Mesenteric fat pad (tissue), 1 donor: ENCODE results near the gene QSER1. TPM values are rescaled to one million over a fixed set of nuclear protein-coding genes. Genes with fewer than 3 reads are reported as not detected.
"Not testable (repeated sequence)": the region's sequence is repeated elsewhere in the genome, so short reads cannot be mapped to it uniquely, and the experiment has no call there.

ENCODE experiments used
- DNase-seq: peaks from one replicate; pipeline ENCODE4 v3.0.0-alpha.2; 2020; ENCODE audit warnings: low spot score
- total RNA-seq: library from RNA; stranded (reverse); fragmentation: NEBNext Ultra II Directional; extraction: Animal tissue kit (Norgen Biotek cat#: 25700); gene quantifications from one replicate; pipeline ENCODE4 v1.2.1, GENCODE V29; 2021
- donor health status: DM: yes; HTN: yes; CAD: no.

The QSER1 gene
- total RNA-seq, 1 donor from 2014 or later = 20.7 TPM

- no peak for DNase-seq
Observed at GRCh38 chr11:32932196-32932595, 39.6 kb downstream of the QSER1 start.

DNA sequence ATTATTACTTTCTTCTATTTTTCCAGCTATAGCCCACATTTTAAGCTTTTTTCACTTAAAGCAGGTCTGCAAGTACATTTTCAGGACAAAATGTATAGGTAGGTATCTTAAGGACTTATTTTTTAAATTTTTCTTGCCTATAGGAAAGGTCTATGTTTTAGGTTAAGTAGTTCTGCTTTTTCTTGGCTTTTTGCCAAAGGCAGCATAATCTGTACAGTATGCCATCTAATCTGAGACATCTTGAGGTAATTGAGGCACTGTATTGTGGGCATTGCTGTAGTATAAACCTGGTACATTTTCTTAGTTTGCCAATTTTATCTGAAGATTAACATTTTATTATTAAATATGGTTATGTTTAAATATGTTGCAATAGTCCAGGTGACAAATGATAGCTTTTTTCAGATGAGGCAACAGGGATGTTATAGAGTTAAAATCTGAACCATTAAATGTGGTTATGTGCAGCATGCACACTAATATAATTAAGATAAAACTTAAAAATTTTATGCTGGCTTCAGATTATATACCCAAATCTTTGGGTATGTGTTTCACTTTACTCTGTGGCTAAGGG, 42.9 kb downstream of the QSER1 start:
- DNase-seq = no peak

- DNase-seq = not testable (repeated sequence)
Observed at GRCh38 chr11:32936178-32936577, 43.6 kb downstream of the QSER1 start.

GRCh38 chr11:32937283-32937682, 44.7 kb downstream of the QSER1 start:
- DNase-seq = not testable (repeated sequence)

GRCh38 chr11:32939046-32939445, 46.4 kb downstream of the QSER1 start:
- DNase-seq = no peak

DNA sequence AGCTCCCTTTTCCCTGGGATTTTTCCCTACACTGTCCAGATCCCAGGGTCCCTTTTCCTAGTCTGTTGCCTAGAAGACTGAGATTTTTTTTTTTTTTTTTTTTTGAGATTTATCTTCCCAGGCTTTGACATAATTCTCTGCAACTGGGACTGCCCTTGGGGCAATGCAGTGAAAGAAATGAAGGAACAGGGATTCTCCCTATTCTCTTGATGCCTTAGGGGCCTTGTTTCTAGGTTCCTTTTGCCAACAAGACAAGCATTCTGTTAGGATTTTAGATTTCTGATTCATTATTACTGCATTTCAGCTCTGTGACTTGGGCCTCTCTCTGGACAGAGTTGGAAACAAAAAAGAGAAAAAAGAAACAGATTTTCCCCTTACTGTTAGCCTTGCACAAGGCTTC, 47.3 kb downstream of the QSER1 start:
- DNase-seq = no peak

DNA sequence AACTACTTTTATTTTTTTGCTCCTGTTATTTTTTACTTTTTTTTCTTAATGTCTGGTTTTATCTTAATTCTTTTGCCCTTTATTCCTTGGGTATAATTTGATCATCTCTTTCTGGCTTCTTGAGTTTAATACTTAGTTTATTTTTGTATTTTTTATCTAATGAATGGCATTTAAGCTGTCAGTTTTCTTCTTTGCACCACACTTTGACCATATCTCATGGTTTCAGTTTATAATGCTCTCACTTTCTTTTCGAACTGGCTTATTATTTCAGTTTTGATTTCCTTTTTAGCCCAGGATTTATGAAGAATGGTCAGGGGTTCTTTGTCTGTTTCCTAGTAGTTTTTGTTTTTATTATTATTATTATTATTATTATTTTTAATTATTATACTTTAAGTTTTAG, 48.3 kb downstream of the QSER1 start:
- no peak for DNase-seq

DNA sequence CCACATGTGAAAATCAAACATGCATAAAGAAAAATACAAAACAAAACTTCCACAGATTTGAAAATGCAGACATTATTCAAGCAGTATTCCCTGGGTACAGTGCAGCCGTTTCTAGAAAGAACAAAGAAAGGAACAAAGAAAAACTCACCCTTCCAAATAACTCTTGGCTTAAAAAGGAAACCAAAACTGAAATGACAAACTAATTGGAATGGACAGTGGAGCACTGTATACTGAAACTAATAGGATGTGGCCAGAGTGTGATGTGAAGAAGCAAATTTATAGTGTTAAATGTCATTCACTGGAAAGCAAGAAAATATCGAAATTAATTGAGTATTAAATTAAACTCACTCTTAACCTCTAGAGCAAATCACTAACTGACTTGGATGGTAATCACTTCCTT, 55.4 kb downstream of the QSER1 start:
- no peak for DNase-seq

- no peak for DNase-seq
Observed at GRCh38 chr11:32949739-32950138, 57.1 kb downstream of the QSER1 start.

DNA sequence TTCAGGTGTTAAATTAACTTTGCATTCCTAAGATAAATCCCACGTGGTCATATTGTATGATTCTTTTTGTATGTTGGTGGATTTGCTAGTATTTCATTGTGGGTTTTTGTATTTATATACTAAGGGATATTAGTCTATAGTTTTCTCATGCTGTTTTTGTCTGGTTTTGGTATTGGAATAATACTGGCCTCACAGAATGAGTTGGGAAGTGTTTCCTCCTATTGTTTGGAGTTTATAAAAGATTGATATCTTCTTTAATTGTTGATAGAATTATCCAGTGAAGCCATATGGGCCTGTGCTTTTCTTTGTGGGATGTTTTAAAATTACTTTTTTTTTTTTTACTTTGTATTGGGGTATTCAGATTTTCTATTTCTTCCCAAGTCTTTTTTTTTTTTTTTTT, 59.8 kb downstream of the QSER1 start:
- DNase-seq = no peak

- DNase-seq = no peak
Observed at GRCh38 chr11:32953700-32954099, 61.1 kb downstream of the QSER1 start.

DNA sequence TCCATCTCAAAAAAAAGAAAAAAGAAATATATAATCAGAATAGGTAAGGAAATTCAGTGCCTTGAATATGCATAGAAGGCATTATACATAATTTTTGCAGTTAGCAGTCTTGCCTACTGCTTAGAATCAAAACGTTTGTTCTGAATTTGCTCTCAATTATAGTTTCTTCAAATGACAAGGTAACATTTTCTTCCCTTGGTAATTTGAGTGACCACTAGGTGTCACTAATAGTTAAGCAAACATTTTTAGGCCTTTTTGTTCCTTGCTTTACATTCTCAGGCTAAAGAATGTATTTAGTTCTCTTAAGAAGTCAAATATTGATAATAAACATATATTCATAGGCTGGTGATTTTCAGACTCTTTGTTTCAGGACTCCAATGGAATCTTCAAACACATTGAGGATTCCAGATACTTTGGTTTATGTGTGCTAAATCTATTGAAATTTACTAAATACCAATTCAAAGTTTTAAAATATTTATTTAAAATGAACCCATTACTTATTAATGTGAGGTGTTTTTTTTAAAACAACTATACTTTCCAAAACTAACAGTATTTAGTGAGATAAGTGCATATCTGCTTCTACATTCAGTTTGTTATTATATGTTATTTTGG, 68.0 kb downstream of the QSER1 start:
- no peak for DNase-seq

- no peak for DNase-seq
Observed at GRCh38 chr11:32962016-32962415, 69.4 kb downstream of the QSER1 start.

GRCh38 chr11:32963721-32964120, 71.1 kb downstream of the QSER1 start:
- no peak for DNase-seq

DNA sequence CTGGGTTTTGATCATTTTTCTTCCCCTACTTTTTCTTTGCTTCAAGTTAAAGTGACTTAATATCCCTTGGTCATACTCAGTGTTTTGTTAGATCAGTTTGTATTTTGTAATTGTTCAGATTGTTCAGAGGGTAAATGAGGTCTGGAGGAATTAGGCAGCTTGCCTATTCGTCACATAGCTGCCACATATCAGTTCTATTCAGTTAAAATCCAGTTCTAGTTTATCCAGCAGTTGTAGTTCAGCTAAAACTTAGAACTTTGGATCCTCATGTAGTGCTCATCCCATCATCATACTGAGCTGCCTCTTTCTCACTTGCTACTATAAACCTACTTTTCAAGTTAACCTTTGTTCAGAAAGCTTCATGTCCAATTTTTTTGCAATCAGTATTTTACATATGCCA, 75.9 kb downstream of the QSER1 start:
- no peak for DNase-seq

- not testable (repeated sequence) for DNase-seq
Observed at GRCh38 chr11:32972233-32972632, 79.6 kb downstream of the QSER1 start.

- DNase-seq = no peak
Observed at GRCh38 chr11:32972781-32973180, 80.2 kb downstream of the QSER1 start.

DNA sequence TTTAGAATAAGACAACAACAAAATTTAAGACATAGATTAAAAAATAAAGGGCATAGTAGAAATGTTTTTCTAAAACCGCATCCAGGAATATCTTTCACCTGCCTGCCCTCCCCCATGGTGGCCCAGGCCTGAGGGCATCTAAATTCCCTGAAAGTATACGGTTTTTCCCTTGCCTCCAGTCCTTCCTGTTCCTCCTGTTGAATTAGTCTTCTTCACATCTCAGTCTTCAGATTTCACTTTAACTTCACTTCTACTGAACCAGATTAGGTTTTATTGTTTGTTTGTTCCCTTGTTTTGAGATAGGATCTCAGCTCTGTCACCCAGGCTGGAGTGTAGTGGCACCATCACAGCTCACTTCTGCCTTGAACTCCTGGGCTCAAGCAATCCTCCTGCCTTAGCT, 90.0 kb downstream of the QSER1 start:
- DNase-seq = no peak

GRCh38 chr11:32983506-32983905, 90.9 kb downstream of the QSER1 start:
- no peak for DNase-seq

- no peak for DNase-seq
Observed at GRCh38 chr11:32985600-32985999, 93.0 kb downstream of the QSER1 start.

- no peak for DNase-seq
Observed at GRCh38 chr11:32987851-32988250, 95.2 kb downstream of the QSER1 start.

- no peak for DNase-seq
Observed at GRCh38 chr11:32990481-32990880, 97.9 kb downstream of the QSER1 start.

- no peak for DNase-seq
Observed at GRCh38 chr11:32991427-32991826, 98.8 kb downstream of the QSER1 start.

- no peak for DNase-seq
Observed at GRCh38 chr11:32991898-32992297, 99.3 kb downstream of the QSER1 start.
